ENCODE results near the gene EVI5. TPM values are rescaled to one million over a fixed set of nuclear protein-coding genes. Genes with fewer than 3 reads are reported as not detected.
"Not testable (repeated sequence)": the region's sequence is repeated elsewhere in the genome, so short reads cannot be mapped to it uniquely, and the experiment has no call there.

The EVI5 gene
- total RNA-seq, 1 donor from 2014 or later: 34.4 TPM

GRCh38 chr1:92791487-92792066, 6.7 kb upstream of the EVI5 start:
- no peak for DNase-seq

GRCh38 chr1:92790867-92791266, 6.0 kb upstream of the EVI5 start:
- no peak for DNase-seq

GRCh38 chr1:92790081-92790480, 5.2 kb upstream of the EVI5 start:
- DNase-seq: no peak

GRCh38 chr1:92786111-92786901, 1.4 kb upstream of the EVI5 start:
- DNase-seq: no peak

- peak; percentile 75 for DNase-seq
Measured at GRCh38 chr1:92784021-92784638, 778 bp downstream of the EVI5 start.

GRCh38 chr1:92783550-92783949, 1.4 kb downstream of the EVI5 start:
- not testable (repeated sequence) for DNase-seq

GRCh38 chr1:92778376-92778775, 6.5 kb downstream of the EVI5 start:
- no peak for DNase-seq

GRCh38 chr1:92774407-92774806, 10.5 kb downstream of the EVI5 start:
- DNase-seq: no peak

GRCh38 chr1:92773749-92774148, 11.2 kb downstream of the EVI5 start:
- not testable (repeated sequence) for DNase-seq

GRCh38 chr1:92769856-92770255, 15.1 kb downstream of the EVI5 start:
- DNase-seq: no peak

- DNase-seq: no peak
Measured at GRCh38 chr1:92768915-92769314, 16.0 kb downstream of the EVI5 start.

GRCh38 chr1:92768296-92768695, 16.6 kb downstream of the EVI5 start:
- DNase-seq: no peak

GRCh38 chr1:92764116-92764515, 20.8 kb downstream of the EVI5 start:
- DNase-seq: no peak

- no peak for DNase-seq
Measured at GRCh38 chr1:92762355-92762754, 22.6 kb downstream of the EVI5 start.

- DNase-seq: no peak
Measured at GRCh38 chr1:92759361-92759760, 25.5 kb downstream of the EVI5 start.

- peak; percentile 15 for DNase-seq
Measured at GRCh38 chr1:92756537-92756936, 28.4 kb downstream of the EVI5 start.

GRCh38 chr1:92755541-92756461, 29.1 kb downstream of the EVI5 start:
- DNase-seq: no peak

GRCh38 chr1:92754719-92755050, 30.2 kb downstream of the EVI5 start:
- no peak for DNase-seq

GRCh38 chr1:92754000-92754718, 30.7 kb downstream of the EVI5 start:
- no peak for DNase-seq

- DNase-seq: no peak
Measured at GRCh38 chr1:92752719-92753118, 32.2 kb downstream of the EVI5 start.

- DNase-seq: peak; percentile 27
Measured at GRCh38 chr1:92749024-92749634, 35.8 kb downstream of the EVI5 start.
